Adipose tissue (tissue), 3 donors: ENCODE data around the gene SYN1. TPM values are rescaled to one million over a fixed set of nuclear protein-coding genes. Genes with fewer than 3 reads are reported as not detected.

ENCODE experiments used
- H3K27ac ChIP-seq: one replicate; pipeline ENCODE4 v1.5.1; 2013; ENCODE audit warnings: low read depth, low read length
- WGBS, 3 donors: extraction: QIAGEN DNeasy Blood & Tissue Kit; methylation state at CpG; one replicate each; pipeline ENCODE4 v1.1.7; 2013; 5-methylcytosine and 5-hydroxymethylcytosine counted together
- polyA plus RNA-seq, 3 donors: library from polyadenylated mRNA; stranded (reverse); fragments of 200-250 nt; gene quantifications; one replicate each; pipeline ENCODE4 v1.2.3, GENCODE V29; 2013
- donor health status: healthy with polysubstance abuse.
- donor health status: Bipolar disorder and iron deficiency.
- donor health status: healthy.

Gene SYN1
- polyA plus RNA-seq, 3 donors = 0.69 to 3.0 (median 1.4) TPM

- 89 to 93% (median 92%) methylated on average over 7 to 14 of the region's 14 CpGs for WGBS, 3 donors
- H3K27ac ChIP-seq = no peak overlapping the region
These were observed 19.2 kb upstream of the SYN1 start for GRCh38 chrX:47638816-47639215.

GRCh38 chrX:47637546-47638195, 18.0 kb upstream of the SYN1 start:
- H3K27ac ChIP-seq = no peak overlapping the region
- 49 to 70% (median 69%) methylated on average over 17 to 31 of the region's 31 CpGs for WGBS, 3 donors

- WGBS, 3 donors = 84 to 88% (median 87%) methylated on average over 16 of the region's 16 CpGs
- H3K27ac ChIP-seq = no peak overlapping the region
These were observed 15.4 kb upstream of the SYN1 start for GRCh38 chrX:47634871-47635575.

GRCh38 chrX:47633689-47634590, 14.3 kb upstream of the SYN1 start:
- no peak overlapping the region for H3K27ac ChIP-seq
- 64 to 74% (median 71%) methylated on average over 14 of the region's 14 CpGs for WGBS, 3 donors

- 41 to 64% (median 58%) methylated on average over 4 of the region's 4 CpGs for WGBS, 3 donors
- no peak overlapping the region for H3K27ac ChIP-seq
These were observed 13.0 kb upstream of the SYN1 start for GRCh38 chrX:47632666-47633065.

- 78 to 98% (median 79%) methylated on average over 5 of the region's 5 CpGs for WGBS, 3 donors
- H3K27ac ChIP-seq = no peak overlapping the region
These were observed 12.0 kb upstream of the SYN1 start for GRCh38 chrX:47631676-47632075.

GRCh38 chrX:47629419-47630200, 10.0 kb upstream of the SYN1 start, which contains the start of gene CFP:
TSS of gene CFP (minus strand) at chrX:47629930. CDS start at chrX:47629844, 86 bp downstream.
- H3K27ac ChIP-seq = no peak within 1 kb of the TSS
- 32 to 58% (median 51%) methylated on average over 7 to 14 of the region's 14 CpGs for WGBS, 3 donors

- no peak overlapping the region for H3K27ac ChIP-seq
- WGBS, 3 donors = 71 to 93% (median 89%) methylated on average over 1 of the region's 1 CpG
These were observed 9.3 kb upstream of the SYN1 start for GRCh38 chrX:47628982-47629381.

GRCh38 chrX:47625365-47625764, 5.7 kb upstream of the SYN1 start:
- H3K27ac ChIP-seq = no peak overlapping the region
- WGBS, 3 donors = 85 to 97% (median 85%) methylated on average over 2 of the region's 2 CpGs

GRCh38 chrX:47623540-47624027, 3.9 kb upstream of the SYN1 start:
- no peak overlapping the region for H3K27ac ChIP-seq
- 0 to 43% (median 1%) methylated on average over 29 to 35 of the region's 35 CpGs for WGBS, 3 donors

- H3K27ac ChIP-seq = no peak overlapping the region
These were observed 2.2 kb upstream of the SYN1 start for GRCh38 chrX:47621851-47622250.

GRCh38 chrX:47620303-47620685, 637 bp upstream of the SYN1 start:
- 43 to 69% (median 50%) methylated on average over 9 of the region's 9 CpGs for WGBS, 3 donors
- H3K27ac ChIP-seq = no peak overlapping the region

More at GRCh38 chrX:47621851-47622250, 2.2 kb upstream of the SYN1 start:
- WGBS, 3 donors = 73 to 84% (median 83%) methylated on average over 6 of the region's 6 CpGs

GRCh38 chrX:47618923-47619485, 653 bp downstream of the SYN1 start:
- WGBS, 3 donors = 35 to 70% (median 52%) methylated on average over 10 to 28 of the region's 32 CpGs
- no peak overlapping the region for H3K27ac ChIP-seq

- 52 to 81% (median 79%) methylated on average over 3 to 5 of the region's 5 CpGs for whole genome bisulfite sequencing, 3 donors
- no peak overlapping the region for H3K27ac ChIP-seq
These were observed 5.0 kb downstream of the SYN1 start for GRCh38 chrX:47614618-47615017.

GRCh38 chrX:47613082-47613481, 6.6 kb downstream of the SYN1 start:
- no peak overlapping the region for H3K27ac ChIP-seq
- WGBS, 3 donors = 84 to 91% (median 87%) methylated on average over 5 to 8 of the region's 8 CpGs

- H3K27ac ChIP-seq = no peak overlapping the region
These were observed 7.2 kb downstream of the SYN1 start for GRCh38 chrX:47612418-47612817.

GRCh38 chrX:47611926-47612325, 7.7 kb downstream of the SYN1 start:
- no peak overlapping the region for H3K27ac ChIP-seq
- WGBS, 3 donors = 67 to 96% (median 93%) methylated on average over 2 of the region's 2 CpGs

- 70 to 100% (median 93%) methylated on average over 2 of the region's 2 CpGs for WGBS, 3 donors
- no peak overlapping the region for H3K27ac ChIP-seq
These were observed 8.2 kb downstream of the SYN1 start for GRCh38 chrX:47611489-47611888.
